GM21447 (cell line): ENCODE results near the gene GLT8D2.

Experiments used
- ATAC-seq: cut with Tn5 transposase; IDR thresholded peaks from one replicate; pipeline ENCODE4 v1.9.1; 2021; ENCODE audit not compliant: unreplicated experiment

The GLT8D2 gene

DNA sequence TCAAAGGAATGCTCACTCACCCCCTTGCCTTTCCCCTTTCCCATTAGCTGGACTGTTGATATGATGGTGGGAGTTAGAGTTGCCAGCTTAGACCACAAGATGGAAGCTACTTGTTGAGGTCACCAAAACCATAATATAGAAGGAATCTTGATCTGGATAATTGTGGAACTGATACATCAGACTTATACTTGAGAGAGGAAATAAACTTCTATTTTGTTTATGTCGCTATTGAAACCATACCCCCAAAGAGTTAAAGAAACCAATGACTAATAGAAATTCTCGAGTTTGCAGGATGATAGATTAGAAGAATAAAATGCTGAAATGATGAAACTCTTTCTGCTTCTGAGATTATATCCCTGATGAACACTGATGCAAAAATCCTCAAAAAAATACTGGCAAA is 46.4 kb downstream of the GLT8D2 start:
- ATAC-seq: no peak

DNA sequence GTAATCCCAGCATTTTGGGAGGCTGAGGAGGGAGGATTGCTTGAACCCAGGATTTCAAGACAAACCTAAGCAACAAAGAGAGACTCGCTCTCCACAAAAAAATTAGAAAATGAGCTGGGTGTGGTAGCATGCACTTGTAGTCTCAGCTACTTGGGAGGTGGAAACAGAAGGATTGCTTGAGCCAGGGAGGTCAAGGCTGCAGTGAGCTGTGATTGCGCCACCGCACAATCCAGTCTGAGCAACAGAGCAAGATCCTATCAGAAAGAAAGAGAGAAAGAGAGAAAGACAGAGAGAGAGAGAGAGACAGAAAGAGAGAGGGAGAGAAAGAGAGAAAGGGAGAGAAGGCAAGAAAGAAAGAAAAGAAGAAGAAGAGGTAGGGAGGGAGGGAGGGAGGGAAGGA is 47.3 kb downstream of the GLT8D2 start:
- no peak for ATAC-seq

DNA sequence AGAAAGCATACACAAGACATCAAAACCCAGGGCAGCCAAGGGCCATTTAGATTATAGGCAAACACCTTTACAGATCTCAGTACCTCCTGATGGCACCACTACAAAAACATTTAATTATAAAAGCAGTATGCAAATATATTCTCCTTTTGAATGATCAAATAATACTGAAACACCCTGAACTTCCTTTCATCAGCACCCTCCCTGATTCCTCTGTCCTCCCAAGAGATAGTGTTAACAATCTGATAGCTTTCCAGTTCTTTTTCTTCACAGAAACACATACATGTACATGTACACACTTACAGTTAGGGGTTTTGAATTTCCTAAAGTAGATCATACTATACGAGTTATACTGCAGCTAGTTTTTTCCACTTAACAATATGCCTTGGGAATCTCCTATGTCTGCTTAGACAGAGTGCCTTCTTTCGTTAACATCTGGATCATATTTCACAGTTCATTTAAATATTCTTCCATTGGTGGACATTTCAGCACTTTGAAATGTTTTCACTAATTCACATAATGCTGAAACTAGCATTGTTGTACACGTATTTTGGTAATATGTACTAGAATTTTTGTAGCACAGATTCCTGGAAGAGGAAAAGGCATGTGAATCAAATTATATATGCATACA is 49.1 kb downstream of the GLT8D2 start:
- no peak for ATAC-seq

DNA sequence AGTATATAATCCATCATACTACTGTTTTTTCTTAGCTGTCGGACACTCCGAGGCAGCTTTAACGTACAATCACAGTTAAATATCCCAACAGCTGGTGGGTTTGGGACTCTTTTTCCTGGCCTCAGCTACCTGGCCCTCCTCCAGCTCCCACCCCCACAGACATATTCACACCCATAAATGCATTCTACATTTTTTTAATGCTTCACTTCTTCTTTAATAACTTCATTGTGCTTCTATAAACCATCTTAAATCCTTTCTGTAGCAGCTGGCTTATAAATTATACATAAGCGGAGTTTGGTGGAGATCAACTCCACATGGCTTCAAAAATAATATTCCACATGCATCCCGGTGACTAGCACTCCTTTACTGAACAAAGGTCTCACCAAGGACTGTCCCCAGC is 51.0 kb downstream of the GLT8D2 start:
- no peak for ATAC-seq

DNA sequence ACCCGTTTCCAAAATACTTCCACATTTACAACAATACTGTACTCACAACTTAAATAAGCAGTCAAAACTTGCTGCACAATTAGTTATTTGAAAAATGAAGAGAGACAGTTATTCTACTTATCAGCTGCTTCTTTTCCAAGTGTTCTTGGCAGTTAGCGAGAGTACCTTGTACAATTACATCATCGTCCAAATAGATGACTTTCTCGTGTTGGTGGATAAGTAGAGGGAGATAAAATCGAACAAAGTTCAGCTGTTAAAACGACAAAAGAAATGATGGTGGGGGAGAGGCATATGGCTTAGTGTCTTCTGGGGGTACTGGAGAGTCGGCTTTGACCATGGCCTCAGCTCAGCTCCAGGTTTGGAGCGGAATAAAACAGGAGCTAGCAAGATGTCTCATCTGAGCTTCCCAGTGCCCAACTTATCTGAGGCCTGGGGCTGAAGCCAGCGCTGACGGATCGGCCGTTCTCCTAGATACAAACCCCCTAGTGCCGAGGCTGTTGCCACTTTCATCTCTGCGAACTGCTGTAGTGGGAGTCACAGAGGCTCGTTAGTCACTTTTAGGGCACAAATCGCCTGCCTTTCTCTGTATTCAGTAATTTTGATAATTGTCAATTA is 52.6 kb downstream of the GLT8D2 start:
- ATAC-seq: no peak

DNA sequence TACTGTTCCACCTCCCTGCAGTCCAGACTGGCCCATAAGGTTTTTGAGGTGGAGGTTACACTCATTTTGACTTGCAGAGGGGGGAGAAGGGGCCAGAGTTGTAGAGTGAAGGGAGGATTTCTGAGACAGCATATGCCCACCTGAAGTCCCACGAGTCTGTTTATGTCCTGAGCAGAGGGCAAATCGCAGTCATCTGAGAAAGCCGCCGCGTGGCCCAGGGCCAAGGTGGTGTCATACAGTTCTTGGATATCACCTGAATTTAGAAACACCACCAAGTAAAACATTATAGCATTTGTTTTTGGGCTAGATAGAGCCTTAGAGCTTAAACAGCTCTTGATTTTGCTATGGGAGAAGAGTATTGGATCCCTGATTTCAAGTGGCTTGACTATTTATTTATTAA is 53.4 kb downstream of the GLT8D2 start:
- ATAC-seq: no peak

DNA sequence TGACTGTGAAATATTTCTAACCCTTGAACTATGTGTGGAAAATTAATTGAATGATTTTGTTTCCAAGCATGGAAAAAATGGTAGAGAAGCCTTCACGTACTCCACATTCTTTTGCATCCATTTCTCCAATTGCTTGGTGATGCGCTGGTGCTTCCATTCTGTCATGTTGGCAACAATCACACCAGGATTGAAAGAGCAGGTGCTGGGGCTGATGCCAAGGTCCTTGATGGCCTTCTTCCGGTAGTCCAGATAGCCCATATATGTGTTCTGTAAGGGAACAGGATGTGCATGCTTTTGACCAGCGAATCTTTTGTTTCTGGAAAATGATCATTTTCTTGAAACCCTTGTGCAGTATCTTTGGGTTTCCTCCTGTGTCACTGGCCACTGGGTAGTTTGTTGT is 55.8 kb downstream of the GLT8D2 start:
- ATAC-seq: no peak

DNA sequence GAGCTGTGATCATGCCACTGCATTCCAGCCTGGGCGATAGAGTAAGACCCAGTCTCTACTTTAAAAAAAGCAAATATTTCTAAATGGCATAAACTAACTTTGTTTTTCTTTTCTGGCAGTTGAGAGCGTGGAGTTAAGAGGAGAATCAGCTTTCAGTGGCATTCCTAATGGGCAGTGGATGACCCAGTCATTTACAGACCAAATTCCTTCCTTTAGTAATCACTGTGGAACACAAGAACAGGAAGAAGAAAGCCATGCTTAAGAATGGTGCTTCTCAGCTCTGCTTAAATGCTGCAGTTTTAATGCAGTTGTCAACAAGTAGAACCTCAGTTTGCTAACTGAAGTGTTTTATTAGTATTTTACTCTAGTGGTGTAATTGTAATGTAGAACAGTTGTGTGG is 63.2 kb downstream of the GLT8D2 start:
- no peak for ATAC-seq

DNA sequence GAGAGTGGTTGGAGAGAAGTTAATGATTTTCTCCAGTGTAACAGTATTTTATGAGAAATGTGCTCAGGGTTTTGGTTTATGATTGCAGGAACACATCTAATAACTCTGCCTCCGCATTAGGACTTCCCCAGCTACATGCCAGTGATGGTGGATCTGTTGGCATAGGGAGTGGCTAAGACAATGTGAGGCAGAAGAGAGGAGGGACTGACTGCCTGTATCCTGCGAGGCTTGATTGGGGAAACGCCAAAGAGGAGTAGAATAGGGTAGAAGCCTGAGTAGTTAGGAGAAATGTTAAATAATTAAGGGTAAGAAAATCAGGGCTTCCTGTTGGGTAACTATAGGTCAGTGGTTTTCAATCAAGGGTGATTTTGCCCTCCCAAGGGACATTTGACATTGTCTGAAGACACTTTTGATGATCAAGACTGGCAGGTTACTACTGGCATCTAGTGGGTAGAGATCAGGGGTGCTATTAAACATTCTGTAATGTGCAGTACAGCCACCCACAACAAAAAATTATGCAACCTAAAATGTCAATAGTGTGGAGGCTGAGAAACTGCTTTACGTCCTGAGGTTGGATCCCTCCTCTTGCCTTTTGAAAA is 71.5 kb downstream of the GLT8D2 start:
- ATAC-seq: no peak

DNA sequence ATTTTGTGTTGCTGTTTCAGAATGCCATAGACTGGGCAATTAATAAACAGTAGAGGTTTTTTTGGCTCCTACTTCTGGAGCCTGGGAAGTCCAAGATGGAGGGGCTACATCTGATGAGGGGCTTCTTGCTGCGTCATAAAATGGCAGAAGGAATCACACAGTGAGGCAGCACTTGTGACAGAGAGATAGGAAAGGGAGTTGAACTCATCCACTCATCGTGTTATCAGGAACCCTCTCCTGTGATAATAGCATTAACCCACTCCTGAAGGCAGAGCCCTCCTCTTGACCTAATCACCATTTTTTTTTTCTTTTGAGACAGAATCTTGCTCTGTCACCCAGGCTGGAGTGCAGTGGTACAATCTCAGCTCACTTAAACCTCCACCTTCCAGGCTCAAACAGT is 74.6 kb downstream of the GLT8D2 start:
- ATAC-seq: no peak

DNA sequence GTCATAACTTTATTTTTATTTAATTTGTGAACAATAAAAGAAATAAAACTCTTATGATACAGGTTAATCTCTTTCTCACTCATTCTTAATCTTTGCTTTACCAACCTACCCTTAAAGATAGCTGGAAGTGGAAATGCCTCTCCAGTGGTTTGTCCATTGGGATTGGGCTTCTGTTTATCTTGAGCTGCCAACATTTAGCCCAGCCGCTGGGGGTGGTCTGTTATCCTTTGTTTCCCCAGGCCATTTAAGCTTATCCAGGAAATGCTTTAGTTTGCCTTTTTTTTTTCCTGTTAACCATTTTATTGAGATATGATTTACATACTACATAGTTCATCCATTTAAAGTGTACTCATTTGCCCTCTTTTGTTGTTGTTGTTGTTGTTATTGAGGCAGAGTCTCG is 76.1 kb downstream of the GLT8D2 start:
- ATAC-seq: no peak

DNA sequence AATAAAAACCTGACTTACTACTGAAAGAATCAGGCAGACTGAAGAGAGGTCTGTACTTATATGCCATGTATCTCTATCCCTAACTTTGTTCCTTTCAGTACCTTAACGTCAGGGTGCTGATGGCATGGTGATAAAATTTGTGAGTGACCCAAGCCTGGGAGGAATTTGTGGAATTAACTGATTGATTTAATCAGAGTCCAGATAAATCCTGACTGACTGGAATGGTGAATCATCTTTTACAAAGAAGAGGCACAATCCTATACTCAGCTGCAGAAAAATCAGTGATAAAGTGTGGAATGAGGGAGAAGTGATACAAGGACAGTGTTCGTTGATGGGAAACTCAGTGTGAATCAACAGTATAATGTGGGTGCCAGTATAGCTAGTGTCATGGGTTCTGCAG is 80.6 kb downstream of the GLT8D2 start:
- no peak for ATAC-seq

DNA sequence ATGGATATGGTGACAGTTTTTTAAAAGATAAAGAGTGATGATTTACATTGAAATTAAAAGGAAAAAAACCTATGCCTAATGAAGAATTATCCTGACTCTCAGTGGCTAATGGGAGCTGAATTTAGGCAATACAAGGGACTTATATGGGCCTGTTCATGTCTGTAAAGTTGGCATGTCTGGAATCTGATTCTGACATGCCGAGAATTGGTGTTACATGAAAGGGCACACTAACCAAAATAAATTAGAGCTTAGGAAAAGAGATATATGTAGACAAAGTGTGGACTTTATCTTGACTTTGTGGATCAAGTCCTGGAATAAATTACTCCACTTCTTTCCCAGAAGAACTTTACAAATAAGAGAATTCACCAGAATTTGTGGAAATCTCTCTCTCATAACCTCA is 83.3 kb downstream of the GLT8D2 start:
- no peak for ATAC-seq

DNA sequence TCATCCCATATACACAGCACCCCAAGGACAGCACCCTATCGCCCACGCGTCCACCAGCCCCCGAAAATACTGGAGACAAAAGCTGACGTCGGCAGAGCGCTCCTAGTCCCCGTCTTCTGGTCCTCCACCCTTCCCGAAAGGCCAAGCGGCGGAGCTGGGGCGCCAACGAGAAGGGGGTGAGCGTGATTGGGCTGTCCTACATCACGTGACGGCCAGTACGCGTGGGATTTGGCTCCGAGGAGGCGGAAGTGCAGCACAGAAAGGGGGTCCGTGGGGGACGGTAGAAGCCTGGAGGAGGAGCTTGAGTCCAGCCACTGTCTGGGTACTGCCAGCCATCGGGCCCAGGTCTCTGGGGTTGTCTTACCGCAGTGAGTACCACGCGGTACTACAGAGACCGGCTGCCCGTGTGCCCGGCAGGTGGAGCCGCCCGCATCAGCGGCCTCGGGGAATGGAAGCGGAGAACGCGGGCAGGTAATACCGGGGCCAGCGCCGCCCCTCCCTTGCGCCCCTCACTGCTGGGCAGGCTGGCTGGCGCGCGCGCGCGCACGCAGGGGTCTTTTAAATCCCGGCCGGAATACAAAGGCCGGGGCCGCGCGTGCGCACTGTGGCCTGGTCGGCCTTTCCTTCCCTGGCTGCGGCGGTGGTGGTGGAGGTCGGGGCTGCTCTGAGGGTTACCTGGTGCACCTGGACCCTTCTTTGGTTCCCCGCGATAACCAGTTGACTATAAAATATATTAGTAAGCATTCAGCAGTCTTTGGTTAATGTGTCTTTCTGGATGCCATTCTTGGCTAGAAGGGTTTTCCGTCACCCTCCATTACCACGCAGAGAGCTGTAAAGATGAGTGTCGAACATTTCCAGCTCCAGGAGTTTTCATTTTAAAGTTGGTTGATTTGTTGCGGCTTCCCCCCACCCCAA is 84.1 kb downstream of the GLT8D2 start, which contains the start of gene TDG:
TDG (plus strand) TSS at position 283 of the 915 bp plus-strand sequence; CDS start at position 449, 166 bp downstream.
- ATAC-seq: peak; percentile 90

DNA sequence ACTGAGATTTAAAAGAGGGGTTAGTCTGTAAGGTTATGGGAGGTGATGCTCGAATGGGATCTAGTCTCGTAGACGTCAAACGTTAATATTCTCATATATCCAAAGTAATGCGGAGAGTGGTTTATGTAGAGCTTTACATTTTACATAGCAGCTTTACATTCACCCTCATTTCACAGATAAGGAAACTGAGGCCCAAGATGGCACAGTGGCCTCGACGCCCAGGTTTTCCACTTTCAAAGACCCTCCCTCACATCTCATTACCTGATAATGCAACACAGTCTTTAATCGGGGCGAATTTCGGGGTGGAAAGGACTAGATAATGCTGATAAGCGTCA is 84.8 kb downstream of the GLT8D2 start:
- ATAC-seq: no peak

DNA sequence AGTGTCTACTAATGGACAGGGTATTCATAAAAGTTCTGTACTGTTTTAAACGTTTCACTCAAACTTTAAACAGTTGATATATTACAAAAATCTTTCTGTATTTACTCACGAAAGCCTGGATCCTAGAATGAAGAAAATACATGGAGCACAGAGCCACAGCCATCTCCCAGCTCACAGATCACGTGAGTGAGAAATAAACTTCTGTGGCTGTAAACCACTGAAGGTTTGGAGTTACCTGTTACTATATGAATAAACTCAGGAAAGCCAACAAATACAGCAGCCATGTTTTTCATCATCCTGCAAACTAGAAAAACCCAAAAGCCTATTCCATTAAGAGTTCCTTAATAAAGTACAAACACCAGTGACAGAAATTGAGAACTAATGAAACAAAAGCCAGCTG is 85.2 kb downstream of the GLT8D2 start:
- no peak for ATAC-seq

DNA sequence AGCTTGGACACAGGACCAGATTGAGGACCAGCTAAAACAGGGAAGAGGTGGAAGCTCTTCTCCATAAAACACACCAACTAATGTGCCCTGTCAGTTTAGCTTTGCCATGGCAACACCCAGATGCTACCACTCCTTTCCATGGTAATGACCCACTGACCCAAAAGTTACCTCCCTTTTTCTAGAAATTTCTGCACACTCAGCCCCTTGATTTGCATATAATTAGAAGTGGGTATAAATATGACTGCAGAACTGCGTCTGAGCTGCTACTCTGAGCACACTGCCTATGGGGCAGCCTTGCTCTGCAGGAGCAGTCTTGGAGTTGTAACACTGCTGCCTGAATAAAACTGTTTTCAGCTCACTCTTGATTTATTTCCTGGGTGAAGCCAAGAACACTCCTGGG is 87.5 kb downstream of the GLT8D2 start:
- no peak for ATAC-seq

DNA sequence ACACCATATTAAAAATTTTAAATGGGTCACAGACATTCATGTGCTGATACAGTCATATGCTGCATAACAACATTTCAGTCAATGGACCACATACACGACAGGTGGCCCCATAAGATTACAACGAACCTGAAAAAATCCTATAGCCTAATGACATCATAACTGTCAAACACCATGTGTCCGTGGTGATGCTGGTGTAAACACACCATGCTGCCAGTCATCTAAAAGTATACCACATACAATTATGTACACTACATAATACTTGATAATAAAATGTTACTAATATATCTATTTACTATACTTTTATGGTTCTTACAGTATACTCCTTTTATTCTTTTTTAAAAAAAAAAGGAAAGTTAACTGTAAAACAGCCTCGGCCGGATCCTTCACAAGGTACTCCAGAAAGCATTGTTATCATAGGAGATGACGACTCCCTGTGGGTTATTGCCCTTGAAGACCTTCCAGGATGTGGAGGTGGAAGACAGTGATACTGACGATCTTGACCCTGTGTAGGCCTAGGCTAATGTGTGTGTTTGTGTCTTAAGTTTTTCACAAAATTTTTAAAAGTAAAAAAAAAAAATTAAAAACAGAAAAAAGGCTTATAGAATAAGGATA is 89.3 kb downstream of the GLT8D2 start:
- ATAC-seq: no peak

DNA sequence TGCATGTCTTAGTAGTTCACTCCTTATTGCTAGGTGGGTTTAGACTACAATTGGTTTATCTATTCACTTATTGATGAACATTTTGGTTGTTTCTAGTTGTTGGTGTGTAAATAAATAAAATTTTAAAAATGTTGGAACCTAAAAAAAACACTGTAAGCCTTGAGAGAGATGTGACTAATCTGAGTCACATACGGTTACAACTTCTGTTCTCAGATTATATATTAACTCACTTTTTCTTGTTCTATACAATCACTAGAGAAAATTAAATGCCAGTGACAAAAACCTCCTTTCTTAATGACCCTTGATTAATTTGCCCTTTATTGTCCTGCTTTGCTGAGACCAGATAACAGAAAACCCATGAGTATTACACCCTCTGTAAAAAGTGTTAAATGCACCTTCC is 91.4 kb downstream of the GLT8D2 start:
- no peak for ATAC-seq

DNA sequence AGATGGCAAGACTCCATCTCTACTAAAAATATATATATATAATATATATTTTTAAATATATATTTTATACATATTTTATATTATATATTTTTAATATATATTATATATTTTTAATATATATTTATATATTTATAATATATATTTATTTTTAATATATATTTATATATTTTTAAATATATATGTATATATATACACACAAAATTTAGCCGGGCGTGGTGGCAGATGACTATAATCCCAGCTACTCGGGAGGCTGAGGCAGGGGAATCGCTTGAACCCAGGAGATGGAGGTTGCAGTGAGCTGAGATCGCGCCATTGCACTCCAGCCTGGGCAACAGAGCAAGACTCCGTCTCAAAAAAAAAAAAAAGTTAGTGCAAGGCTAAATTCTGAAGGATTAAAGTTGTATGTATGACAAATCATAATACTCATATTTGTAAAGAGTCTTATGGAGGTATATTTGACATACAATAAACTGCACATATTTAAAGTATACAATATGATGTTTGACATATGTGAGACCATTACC is 92.1 kb downstream of the GLT8D2 start:
- no peak for ATAC-seq

DNA sequence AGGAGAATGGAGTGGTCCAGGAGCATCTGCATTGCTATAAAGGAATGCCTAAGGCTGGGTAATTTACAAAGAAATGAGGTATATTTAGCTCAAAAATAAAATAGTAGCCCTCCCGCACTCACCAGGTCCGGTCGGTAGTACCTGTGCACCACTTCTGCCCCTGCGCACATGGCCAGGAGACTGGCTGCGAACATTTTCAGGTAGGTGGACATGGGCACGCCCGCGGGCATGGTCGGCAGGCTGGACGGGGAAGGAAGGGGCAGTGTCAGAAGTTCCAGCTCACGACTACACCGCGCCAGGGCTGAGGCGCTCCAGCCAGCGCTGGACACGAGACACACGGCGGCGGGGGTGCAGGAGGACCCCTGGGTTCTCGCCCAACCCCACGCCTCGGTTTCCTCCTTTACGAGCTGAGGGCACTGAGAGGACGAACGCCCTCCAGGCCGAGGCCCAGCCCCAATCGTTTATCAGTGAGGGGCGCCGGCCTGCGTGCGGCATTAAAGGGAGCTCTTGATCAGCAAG is 93.4 kb downstream of the GLT8D2 start:
- peak; percentile 7 for ATAC-seq
